Measurements from ENCODE around the gene BCCIP.

- TF ChIP-seq GATA2 (IDR thresholded peaks at IDR 0.05; ENCODE audit: low read depth, low read length): no peak
- TF ChIP-seq GATA3 (IDR thresholded peaks at IDR 0.05; ENCODE audit: low read depth, low read length): no peak
Observed at GRCh38 chr10:125844751-125845221, 21.4 kb downstream of the BCCIP start.

All from SH-SY5Y (cell line).